GM19193 (cell line): Measurements from ENCODE around the gene VSX2.

Source experiments
- POLR2A ChIP-seq: IDR thresholded peaks from 4 replicates; pipeline ENCODE4 v1.6.1; 2011; ENCODE audit not compliant: insufficient read depth, insufficient read length; ENCODE audit errors: extremely low read depth

The VSX2 gene

DNA sequence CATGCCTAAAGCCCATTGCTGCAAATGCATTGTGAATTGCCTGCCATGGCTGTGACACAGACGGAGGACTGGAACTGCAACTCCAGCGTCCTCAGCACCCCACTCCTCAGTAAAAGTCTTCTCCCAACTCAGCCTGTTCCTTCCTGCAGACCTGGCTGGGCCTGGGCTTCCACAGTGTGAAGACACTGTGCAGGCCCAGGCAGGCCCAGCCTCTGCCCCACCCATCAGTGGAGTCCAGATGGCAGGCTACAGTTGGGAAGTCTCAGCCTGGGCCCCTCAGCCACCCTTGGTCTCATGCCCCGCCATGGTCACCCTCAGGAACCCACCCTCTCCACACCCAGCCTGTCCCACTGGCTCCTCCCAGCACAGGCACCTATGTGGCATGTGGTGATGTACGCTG is 22.0 kb downstream of the VSX2 start:
- no peak for TF ChIP-seq POLR2A

- TF ChIP-seq POLR2A: no peak
Measured at GRCh38 chr14:74262076-74262475, 22.8 kb downstream of the VSX2 start.

GRCh38 chr14:74263181-74263580 is 23.9 kb downstream of the VSX2 start:
- no peak for TF ChIP-seq POLR2A

DNA sequence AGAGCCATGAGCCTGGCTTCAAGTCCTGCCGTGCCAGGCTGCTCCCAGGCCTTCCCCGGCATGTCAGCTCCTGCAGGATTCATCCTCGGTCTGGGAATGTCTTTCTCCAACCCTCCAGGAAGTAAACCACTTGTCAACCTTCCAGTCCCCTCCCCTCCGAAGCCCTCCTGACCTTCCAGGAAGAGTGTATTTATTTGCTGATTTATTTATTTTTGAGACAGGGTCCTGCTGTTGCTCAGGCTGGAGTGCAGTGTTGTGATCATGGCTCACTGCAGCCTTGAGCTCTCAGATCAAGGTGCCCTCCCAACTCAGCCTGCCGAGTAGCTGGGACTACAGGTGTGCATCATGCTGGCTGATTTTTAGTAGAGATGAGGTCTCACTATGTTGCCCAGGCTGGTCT is 24.7 kb downstream of the VSX2 start:
- TF ChIP-seq POLR2A: no peak

GRCh38 chr14:74265301-74265965 is 26.2 kb downstream of the VSX2 start:
- TF ChIP-seq POLR2A: no peak

- TF ChIP-seq POLR2A: no peak
Measured at GRCh38 chr14:74267588-74267987, 28.3 kb downstream of the VSX2 start.

GRCh38 chr14:74271365-74271764 is 32.1 kb downstream of the VSX2 start:
- no peak for TF ChIP-seq POLR2A

DNA sequence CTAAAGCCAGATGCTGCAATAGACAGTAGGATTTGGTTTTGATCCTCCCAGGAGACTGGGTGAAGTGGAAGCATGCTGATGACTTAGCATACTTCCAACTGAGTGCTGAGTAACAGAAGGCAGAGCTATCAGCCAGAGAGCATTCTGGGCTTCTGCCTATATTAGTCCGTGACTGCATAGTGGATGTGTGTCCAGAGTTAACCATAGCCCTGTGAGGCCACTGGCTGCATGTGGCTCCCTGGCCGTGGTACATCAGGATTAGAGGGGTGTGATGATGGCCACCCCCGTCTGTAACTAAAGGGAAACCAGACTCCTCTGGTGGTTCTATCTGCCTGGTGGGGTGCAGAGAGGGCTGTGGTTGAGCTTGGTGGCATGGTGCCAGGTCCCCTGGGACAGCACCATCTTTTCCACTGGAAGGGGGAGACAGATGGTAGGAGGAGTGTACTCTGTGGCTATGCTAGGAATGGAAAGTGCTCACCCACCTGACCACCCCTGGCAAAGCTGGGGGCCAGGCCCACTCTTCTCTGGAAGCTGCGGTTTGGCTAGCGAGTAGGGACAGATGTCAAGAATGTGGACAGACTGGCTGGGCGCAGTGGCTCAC is 36.1 kb downstream of the VSX2 start:
- no peak for TF ChIP-seq POLR2A

DNA sequence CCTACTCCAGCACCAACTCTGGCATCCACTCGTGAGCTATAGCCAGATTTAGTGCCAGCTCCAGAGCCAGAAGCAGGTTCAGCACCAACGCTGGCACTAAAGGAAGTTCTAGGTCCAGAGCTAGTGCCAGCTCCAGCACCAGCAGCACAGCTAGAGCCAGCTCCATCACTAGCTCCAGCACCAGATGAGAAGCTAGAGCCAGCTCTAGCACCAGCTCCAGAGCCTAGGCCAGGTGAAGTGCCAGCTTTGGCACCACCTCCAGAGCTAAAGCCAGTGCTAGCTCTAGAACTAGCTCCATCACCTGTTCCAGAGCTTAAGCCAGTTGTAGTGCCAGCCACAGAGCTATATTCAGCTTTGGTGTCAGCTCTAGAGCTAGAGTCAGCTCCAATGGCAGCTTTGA is 38.8 kb downstream of the VSX2 start:
- TF ChIP-seq POLR2A: no peak

DNA sequence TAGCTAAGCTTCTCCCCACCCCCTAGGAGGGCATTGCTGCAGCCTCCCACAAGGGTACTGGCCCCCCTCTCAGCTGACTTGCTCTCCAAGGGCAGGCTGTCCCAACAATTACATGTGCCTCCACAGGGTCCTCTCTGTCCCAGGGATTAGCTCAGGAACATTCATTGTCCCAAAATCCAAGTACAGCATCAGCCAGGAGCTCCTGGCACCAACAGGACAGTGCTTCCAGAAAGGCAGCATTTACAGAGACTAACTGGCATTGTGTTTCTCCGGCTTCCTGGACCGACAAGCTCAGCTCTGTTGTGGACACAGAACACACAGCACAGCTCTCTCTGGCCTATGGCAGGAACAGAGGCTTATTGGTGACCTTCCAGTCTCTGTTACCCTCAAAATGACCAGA is 41.8 kb downstream of the VSX2 start:
- TF ChIP-seq POLR2A: no peak

DNA sequence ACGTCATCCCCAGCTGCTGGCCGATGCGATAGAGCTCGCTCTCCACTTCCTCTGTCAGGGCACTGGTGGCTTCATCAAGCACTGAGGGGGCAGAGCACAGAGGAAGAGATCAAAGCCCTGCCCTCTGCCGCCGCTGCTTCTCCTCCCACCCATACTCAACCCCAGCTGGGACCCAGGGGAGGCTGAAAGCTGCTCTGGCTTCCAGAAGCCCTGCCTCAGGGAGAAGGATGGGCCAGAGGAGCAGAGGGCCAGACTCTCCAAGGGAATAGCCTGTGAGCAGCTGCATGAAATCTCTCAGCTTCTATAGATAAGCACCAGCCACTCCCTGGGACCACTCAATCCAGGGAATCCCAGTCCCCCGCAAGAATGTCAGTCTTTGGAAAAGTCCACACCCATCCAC is 47.5 kb downstream of the VSX2 start:
- no peak for TF ChIP-seq POLR2A

GRCh38 chr14:74289801-74290200 is 50.6 kb downstream of the VSX2 start:
- no peak for TF ChIP-seq POLR2A

- no peak for TF ChIP-seq POLR2A
Measured at GRCh38 chr14:74290415-74290814, 51.2 kb downstream of the VSX2 start.

GRCh38 chr14:74292061-74292460 is 52.8 kb downstream of the VSX2 start:
- no peak for TF ChIP-seq POLR2A

GRCh38 chr14:74293606-74294005 is 54.4 kb downstream of the VSX2 start:
- no peak for TF ChIP-seq POLR2A

DNA sequence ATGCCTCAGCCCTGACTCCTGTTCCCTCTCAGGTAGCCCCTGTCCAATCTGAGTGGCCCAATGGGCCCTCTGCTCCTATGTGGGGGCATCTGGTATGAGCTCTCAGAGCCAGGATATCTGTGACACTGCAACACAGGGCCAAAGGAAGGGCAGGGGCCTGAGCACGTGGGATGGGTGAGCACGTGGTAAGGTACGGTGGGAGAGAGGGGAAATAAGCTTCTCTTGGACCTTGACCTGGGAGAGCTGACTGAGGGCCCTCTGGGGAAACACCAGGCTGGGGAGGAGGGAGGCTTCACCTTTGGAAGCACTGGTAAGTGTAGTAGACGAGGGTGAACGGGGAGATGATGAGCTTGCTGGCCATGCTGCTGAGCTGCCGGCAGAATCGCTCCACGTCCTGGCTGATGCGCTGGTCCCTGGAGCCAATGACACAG is 56.8 kb downstream of the VSX2 start:
- no peak for TF ChIP-seq POLR2A

DNA sequence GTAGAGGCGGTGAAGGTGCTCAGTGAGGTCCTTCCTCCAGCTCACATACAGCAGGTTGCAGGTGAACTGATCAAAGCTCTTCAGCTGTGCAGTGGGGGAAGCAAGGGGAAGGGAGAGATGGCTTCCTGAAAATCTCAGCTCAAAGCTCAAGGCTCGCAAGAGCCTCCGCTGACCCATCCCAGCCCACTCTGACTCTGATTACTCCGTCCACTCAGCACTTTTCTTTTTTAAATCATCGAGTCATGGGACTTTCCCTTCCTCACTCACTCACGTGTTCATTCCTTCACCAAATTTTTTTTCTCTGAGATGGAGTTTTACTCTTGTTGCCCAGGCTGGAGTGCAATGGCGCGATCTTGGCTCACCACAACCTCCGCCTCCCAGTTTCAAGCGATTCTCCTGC is 58.7 kb downstream of the VSX2 start:
- TF ChIP-seq POLR2A: no peak

- TF ChIP-seq POLR2A: no peak
Measured at GRCh38 chr14:74299061-74299545, 59.9 kb downstream of the VSX2 start.
